Nephron (organoid): ENCODE data around the gene HIVEP1.

Source experiments
- H3K27ac Mint-ChIP-seq, 3 experiments: 2 replicates each; pipeline ENCODE4 v1.8.0; 2020; ENCODE audit warnings: mixed read lengths in 3 of 3, mild to moderate bottlenecking in 2 of 3, moderate library complexity in 1 of 3
- H3K27me3 Mint-ChIP-seq: 2 replicates; pipeline ENCODE4 v1.8.0; 2021; ENCODE audit warnings: low read depth, mild to moderate bottlenecking, moderate library complexity, mixed read lengths
- H3K36me3 Mint-ChIP-seq: 2 replicates; pipeline ENCODE4 v1.8.0; 2020; ENCODE audit warnings: low read depth, mixed read lengths
- H3K4me1 Mint-ChIP-seq: 2 replicates; pipeline ENCODE4 v1.8.0; 2020; ENCODE audit warnings: mixed read lengths
- H3K4me3 Mint-ChIP-seq, 3 experiments: 2 replicates each; pipeline ENCODE4 v1.8.0; 2020; ENCODE audit warnings: mild to moderate bottlenecking in 3 of 3, mixed read lengths in 3 of 3, moderate library complexity in 2 of 3
- H3K9me3 Mint-ChIP-seq: 2 replicates; pipeline ENCODE4 v1.8.0; 2020; ENCODE audit warnings: mixed read lengths
- TF ChIP-seq, protein P1 (sequence below), 3 experiments: fragments of 200-600 bp; sonication (generic); IDR thresholded peaks; one replicate each; pipeline ENCODE4 v1.5.0; 2021; ENCODE audit warnings: antibody characterized with exemption in 3 of 3; ENCODE audit not compliant: unreplicated experiment in 3 of 3

HIVEP1 gene

DNA sequence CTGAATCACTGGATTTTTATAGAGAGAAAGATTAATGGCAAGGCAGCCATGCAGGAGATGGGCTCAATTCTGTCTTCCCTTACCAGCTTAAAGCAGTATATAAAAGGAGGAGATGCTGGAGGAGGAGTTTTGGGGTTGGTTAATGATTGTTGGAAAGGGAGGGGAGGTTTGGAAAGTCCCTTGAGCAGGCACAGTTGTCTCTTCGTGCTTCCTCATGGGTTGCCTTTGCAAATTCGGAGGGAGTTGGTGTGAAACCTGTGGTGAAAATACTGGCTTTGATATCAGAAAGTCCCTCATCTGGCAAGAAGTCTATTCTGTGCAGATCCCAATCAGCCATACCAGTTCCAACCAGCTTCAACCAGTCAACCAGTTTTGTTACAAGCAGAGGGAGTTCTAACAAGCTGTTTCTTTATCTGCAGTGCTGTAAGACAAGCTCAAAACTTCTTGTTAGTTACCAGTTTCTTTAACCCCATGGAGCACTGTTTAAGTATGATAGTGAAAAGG is 107.0 kb downstream of the HIVEP1 start:
- H3K4me3 Mint-ChIP-seq, result no peak overlapping the region
- peak overlapping the region in 1 of 3 experiments; percentile 57 for H3K27ac Mint-ChIP-seq
- H3K27me3 Mint-ChIP-seq, result no peaks in the 10 kb centered on the region
- H3K4me1 Mint-ChIP-seq, result no peaks in the 10 kb centered on the region
- TF ChIP-seq, protein P1, sequence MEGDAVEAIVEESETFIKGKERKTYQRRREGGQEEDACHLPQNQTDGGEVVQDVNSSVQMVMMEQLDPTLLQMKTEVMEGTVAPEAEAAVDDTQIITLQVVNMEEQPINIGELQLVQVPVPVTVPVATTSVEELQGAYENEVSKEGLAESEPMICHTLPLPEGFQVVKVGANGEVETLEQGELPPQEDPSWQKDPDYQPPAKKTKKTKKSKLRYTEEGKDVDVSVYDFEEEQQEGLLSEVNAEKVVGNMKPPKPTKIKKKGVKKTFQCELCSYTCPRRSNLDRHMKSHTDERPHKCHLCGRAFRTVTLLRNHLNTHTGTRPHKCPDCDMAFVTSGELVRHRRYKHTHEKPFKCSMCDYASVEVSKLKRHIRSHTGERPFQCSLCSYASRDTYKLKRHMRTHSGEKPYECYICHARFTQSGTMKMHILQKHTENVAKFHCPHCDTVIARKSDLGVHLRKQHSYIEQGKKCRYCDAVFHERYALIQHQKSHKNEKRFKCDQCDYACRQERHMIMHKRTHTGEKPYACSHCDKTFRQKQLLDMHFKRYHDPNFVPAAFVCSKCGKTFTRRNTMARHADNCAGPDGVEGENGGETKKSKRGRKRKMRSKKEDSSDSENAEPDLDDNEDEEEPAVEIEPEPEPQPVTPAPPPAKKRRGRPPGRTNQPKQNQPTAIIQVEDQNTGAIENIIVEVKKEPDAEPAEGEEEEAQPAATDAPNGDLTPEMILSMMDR (IDR thresholded peaks at IDR 0.05; ENCODE audit: unreplicated experiment in 3 of 3), result no peak
- peaks cover 81% of the 10 kb centered on the region for H3K36me3 Mint-ChIP-seq
- peaks cover 16% of the 10 kb centered on the region for H3K9me3 Mint-ChIP-seq

DNA sequence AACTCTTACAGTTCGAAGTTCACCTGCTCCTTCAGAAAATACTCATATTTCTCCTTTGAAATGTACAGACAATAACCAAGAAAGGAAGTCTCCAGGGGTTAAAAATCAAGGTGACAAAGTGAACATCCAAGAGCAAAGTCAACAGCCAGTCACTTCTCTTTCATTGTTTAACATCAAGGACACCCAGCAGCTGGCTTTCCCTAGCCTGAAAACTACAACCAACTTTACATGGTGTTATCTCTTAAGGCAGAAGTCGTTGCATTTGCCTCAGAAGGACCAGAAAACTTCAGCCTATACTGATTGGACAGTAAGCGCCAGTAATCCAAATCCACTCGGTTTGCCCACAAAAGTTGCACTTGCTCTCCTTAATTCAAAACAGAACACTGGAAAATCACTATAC is 113.3 kb downstream of the HIVEP1 start:
- TF ChIP-seq, protein P1 (IDR thresholded peaks at IDR 0.05; ENCODE audit: unreplicated experiment in 3 of 3), result no peak
- Mint-ChIP-seq H3K27me3 (no peaks in the 10 kb centered on the region), H3K4me1 (no peaks in the 10 kb centered on the region), H3K9me3 (no peaks in the 10 kb centered on the region), H3K4me3 (no peak overlapping the region), H3K27ac (no peak overlapping the region), H3K36me3 (peaks cover 86% of the 10 kb centered on the region)

DNA sequence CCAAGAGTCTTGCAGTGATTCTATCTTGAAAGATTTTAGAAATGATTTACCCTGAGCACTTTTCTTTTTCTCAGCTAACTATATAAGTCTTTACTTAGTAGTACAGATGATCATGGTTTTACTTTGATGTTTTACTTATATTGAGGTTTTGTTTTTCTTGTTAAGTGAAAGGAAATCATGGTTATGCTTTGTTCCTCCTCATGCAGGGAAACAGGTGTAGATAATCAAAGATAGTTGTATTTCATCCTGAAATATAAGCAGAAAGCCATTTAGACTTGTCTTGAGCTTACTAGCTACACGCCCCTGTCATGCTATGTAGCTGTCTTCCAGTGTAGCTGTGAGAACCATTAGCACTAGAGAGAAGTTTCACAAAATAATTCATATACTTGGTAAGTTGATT is 113.9 kb downstream of the HIVEP1 start:
- Mint-ChIP-seq H3K4me1 (no peaks in the 10 kb centered on the region), H3K27me3 (no peaks in the 10 kb centered on the region), H3K4me3 (no peak overlapping the region), H3K36me3 (peaks cover 82% of the 10 kb centered on the region), H3K9me3 (no peaks in the 10 kb centered on the region), H3K27ac (no peak overlapping the region)
- TF ChIP-seq, protein P1 (IDR thresholded peaks at IDR 0.05; ENCODE audit: unreplicated experiment in 3 of 3), result no peak

DNA sequence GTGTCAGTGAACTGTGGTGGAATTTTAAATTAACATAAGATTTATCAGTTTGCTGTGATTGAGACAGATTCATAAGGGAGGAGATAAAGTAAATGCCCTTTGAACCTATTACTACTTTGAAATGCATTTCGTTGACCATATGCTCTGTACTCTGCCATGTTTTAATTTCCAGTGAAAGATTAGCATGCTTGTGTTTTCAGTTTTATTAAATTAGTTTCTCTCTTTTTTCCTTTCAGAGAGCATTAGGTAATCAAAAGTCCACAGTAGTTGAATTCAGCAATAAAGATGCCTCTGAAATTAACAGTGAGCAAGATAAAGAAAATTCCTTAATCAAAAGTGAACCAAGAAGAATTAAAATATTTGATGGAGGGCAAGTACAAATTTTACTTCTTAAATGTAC is 117.4 kb downstream of the HIVEP1 start:
- Mint-ChIP-seq H3K27ac (no peak overlapping the region), H3K9me3 (no peaks in the 10 kb centered on the region), H3K4me1 (no peaks in the 10 kb centered on the region), H3K27me3 (no peaks in the 10 kb centered on the region), H3K36me3 (peaks cover 64% of the 10 kb centered on the region), H3K4me3 (no peak overlapping the region)
- TF ChIP-seq, protein P1 (IDR thresholded peaks at IDR 0.05; ENCODE audit: unreplicated experiment in 3 of 3), result no peak

DNA sequence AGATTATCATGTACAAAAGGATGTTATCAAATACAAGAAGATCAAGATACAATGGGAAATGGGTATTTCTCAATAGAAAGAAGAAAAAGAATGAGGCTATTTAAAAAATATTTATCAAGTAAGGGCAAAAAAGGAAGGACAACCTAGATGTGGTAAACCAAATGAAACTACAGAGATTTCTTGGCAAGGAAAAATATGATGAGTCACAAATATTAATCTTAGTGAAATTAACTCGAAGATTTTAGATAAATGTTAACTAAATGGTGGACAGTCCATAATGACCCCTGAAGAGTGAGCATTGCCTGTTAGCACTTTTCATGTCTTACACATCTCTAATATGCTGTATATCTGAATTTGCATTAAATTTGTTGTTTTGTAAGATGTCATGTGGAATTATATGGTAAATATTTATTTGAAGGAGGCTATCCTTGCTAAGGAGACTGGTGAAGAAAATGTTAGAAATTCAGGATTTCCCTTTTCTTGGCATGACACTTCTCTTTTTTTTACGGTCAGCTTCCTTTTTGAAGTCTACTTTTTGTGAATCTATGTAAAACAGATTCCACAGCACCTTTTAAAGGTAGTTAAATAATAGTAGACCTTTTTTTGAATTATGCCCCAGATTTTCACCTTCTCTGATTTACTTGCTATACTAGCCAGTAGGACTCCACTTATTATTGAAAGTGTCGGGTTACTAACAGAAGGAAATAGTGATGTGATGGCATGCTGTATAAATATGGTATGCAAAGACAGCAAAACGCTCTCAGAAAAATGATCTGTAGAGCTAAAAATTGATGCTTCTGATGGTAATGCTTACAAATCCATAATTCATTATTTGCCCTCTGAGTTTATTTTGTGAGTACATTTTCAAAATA is 120.5 kb downstream of the HIVEP1 start:
- no peak overlapping the region for H3K27ac Mint-ChIP-seq
- H3K36me3 Mint-ChIP-seq, result peaks cover 60% of the 10 kb centered on the region
- no peaks in the 10 kb centered on the region for H3K4me1 Mint-ChIP-seq
- no peak overlapping the region for H3K4me3 Mint-ChIP-seq
- TF ChIP-seq, protein P1 (IDR thresholded peaks at IDR 0.05; ENCODE audit: unreplicated experiment in 3 of 3), result no peak
- H3K27me3 Mint-ChIP-seq, result no peaks in the 10 kb centered on the region
- no peaks in the 10 kb centered on the region for H3K9me3 Mint-ChIP-seq

DNA sequence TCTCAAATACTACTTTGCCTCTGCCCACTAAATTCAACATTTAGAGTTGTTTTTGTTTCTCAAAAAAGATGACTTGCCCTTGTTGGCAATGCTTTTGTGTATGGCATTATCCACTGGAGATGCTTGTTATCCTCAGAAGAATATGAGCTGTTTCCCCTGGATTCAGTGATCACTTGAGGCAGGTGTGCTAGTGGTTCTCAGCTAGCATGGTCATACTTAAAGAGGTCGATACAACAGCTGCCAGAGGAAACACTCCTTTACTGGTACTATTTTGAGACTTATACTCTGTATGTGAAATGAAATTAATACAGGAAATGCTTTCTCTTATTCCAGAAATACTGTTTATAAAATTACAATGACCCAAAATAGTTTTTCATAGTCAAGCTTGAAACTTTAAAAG is 122.5 kb downstream of the HIVEP1 start:
- no peaks in the 10 kb centered on the region for H3K4me1 Mint-ChIP-seq

More for the DNA sequence above, 122.5 kb downstream of the HIVEP1 start:
- Mint-ChIP-seq H3K27me3 (no peaks in the 10 kb centered on the region), H3K36me3 (peaks cover 62% of the 10 kb centered on the region), H3K27ac (no peak overlapping the region), H3K4me3 (no peak overlapping the region), H3K9me3 (peaks cover 9% of the 10 kb centered on the region)
- TF ChIP-seq, protein P1 (IDR thresholded peaks at IDR 0.05; ENCODE audit: unreplicated experiment in 3 of 3), result no peak
